GM12878 (cell line): Measurements from ENCODE around the gene FBXO7. TPM values are rescaled to one million over a fixed set of nuclear protein-coding genes. Genes with fewer than 3 reads are reported as not detected.

ENCODE experiments used
- ATAC-seq: fragments of 200-7000 bp; cut with Tn5 transposase; 3 replicates; pipeline ENCODE4 v1.9.1; 2020; ENCODE audit warnings: mild to moderate bottlenecking, moderate library complexity
- BruUV-seq: library from RNA; stranded (reverse); fragments of 400-500 nt; replicated peaks from 2 replicates; lab custom pipeline; 2021; lab: Mats Ljungman, UMichigan
- CTCF ChIA-PET: fragments of 300-600 bp; sonication (Branson Sonifier 250); formaldehyde crosslinking; extraction: SDS; loops from one replicate; lab custom pipeline; 2021; ENCODE audit warnings: inconsistent platforms; lab: Yijun Ruan, JAX
- POLR2A ChIA-PET: fragments of 350-600 bp; formaldehyde crosslinking; extraction: SDS; loops from one replicate; lab custom pipeline; 2021; ENCODE audit warnings: inconsistent platforms; lab: Charles Lee
- RAD21 ChIA-PET: fragments of 300-600 bp; sonication (Branson Sonifier 250); formaldehyde crosslinking; loops from one replicate; lab custom pipeline; 2023; ENCODE audit warnings: antibody characterized with exemption; ENCODE audit not compliant: unreplicated experiment; lab: Charles Lee
- SMC1A ChIA-PET: fragments of 300-600 bp; sonication (Branson Sonifier 250); formaldehyde crosslinking; loops from one replicate; lab custom pipeline; 2023; ENCODE audit not compliant: unreplicated experiment, uncharacterized antibody; lab: Charles Lee
- DNase-seq: peaks from one replicate; pipeline ENCODE4 v3.0.0-alpha.2; 2011; ENCODE audit warnings: low read depth, low spot score
- FAIRE-seq: peaks from 3 replicates; lab custom pipeline; 2011; peaks lifted over from hg19 to GRCh38; lab: Jason Lieb, UNC
- H2AFZ ChIP-seq: 2 replicates; pipeline ENCODE4 v1.6.0; 2011; ENCODE audit warnings: low read depth, low read length, control low read depth; ENCODE audit not compliant: control insufficient read depth
- H3K27ac ChIP-seq: 2 replicates; pipeline ENCODE4 v1.5.1; 2011; ENCODE audit warnings: control low read depth; ENCODE audit not compliant: control insufficient read depth, insufficient read depth
- H3K27me3 ChIP-seq, 2 experiments: replicated peaks in 1 of 2; 2 replicates each; pipeline versions ENCODE4 v1.6.0 to v1.6.1; 2011; ENCODE audit warnings: low read length in 1 of 2; ENCODE audit not compliant: control insufficient read depth in 2 of 2, insufficient read depth in 2 of 2
- H3K36me3 ChIP-seq, 2 experiments: 2 replicates each; pipeline ENCODE4 v1.5.1; 2011; ENCODE audit warnings: low read length in 1 of 2; ENCODE audit not compliant: control insufficient read depth in 2 of 2, insufficient read depth in 2 of 2
- H3K4me1 ChIP-seq: 2 replicates; pipeline ENCODE4 v1.6.1; 2011; ENCODE audit warnings: mild to moderate bottlenecking, low read length, moderate library complexity, mixed read lengths; ENCODE audit not compliant: control insufficient read depth, insufficient read depth
- H3K4me2 ChIP-seq: 2 replicates; pipeline ENCODE4 v1.6.0; 2011; ENCODE audit warnings: control low read depth; ENCODE audit not compliant: control insufficient read depth, insufficient read depth
- H3K4me3 ChIP-seq: fragments of 200-600 bp; sonication (generic); 2 replicates; pipeline ENCODE4 v1.5.1; 2016
- H3K79me2 ChIP-seq: 2 replicates; pipeline ENCODE4 v1.6.0; 2011; ENCODE audit warnings: low read length; ENCODE audit not compliant: control insufficient read depth, insufficient read depth
- H3K9ac ChIP-seq: 2 replicates; pipeline ENCODE4 v1.8.0; 2011; ENCODE audit warnings: low read length, control low read depth, mixed read lengths; ENCODE audit not compliant: control insufficient read depth, insufficient read depth
- H3K9me3 ChIP-seq: replicated peaks from 3 replicates; pipeline ENCODE4 v1.5.1; 2011; ENCODE audit warnings: mild to moderate bottlenecking, low read length; ENCODE audit not compliant: control insufficient read depth, insufficient read depth
- H4K20me1 ChIP-seq: 2 replicates; pipeline ENCODE4 v1.6.0; 2011; ENCODE audit not compliant: control insufficient read depth, insufficient read depth
- ASH2L ChIP-seq: fragments of 300-600, 200-600 bp; sonication (generic); IDR thresholded peaks from 2 replicates; pipeline ENCODE4 v1.6.1; 2017; ENCODE audit warnings: low read depth, mild to moderate bottlenecking, borderline replicate concordance
- CEBPB ChIP-seq, 2 experiments: fragments of 150-350 bp in 1 of 2; IDR thresholded peaks; 2 replicates each; pipeline ENCODE4 v1.6.1; 2012 to 2014; ENCODE audit warnings: low read depth in 2 of 2, low read length in 2 of 2, borderline replicate concordance in 1 of 2, inconsistent platforms in 1 of 2
- DPF2 ChIP-seq: fragments of 450-650 bp; IDR thresholded peaks from 2 replicates; pipeline ENCODE4 v1.6.1; 2017; ENCODE audit warnings: mild to moderate bottlenecking
- EZH2 ChIP-seq: IDR thresholded peaks from 2 replicates; pipeline ENCODE4 v1.6.1; 2012; ENCODE audit warnings: low read depth, mild to moderate bottlenecking, control low read depth, inconsistent platforms, low read length, borderline replicate concordance; ENCODE audit not compliant: control insufficient read depth
- HDAC2 ChIP-seq: fragments of 200-600 bp; sonication (generic); IDR thresholded peaks from 2 replicates; pipeline ENCODE4 v1.6.1; 2017
- HDGF ChIP-seq: fragments of 450-650 bp; IDR thresholded peaks from 2 replicates; pipeline ENCODE4 v1.6.1; 2016; ENCODE audit warnings: antibody characterized with exemption
- KAT2A ChIP-seq: conservative IDR thresholded peaks from 2 replicates; pipeline ENCODE4 v1.6.1; 2011; ENCODE audit warnings: low read depth, low read length; ENCODE audit not compliant: control insufficient read depth
- MTA3 ChIP-seq: IDR thresholded peaks from 2 replicates; pipeline ENCODE4 v1.6.1; 2012; ENCODE audit warnings: low read length, inconsistent platforms, borderline replicate concordance
- MXI1 ChIP-seq: fragments of 150-350 bp; IDR thresholded peaks from 2 replicates; pipeline ENCODE4 v1.6.1; 2011; ENCODE audit warnings: low read depth, mild to moderate bottlenecking, inconsistent platforms, low read length, improper control_type of control experiment
- MYB ChIP-seq: fragments of 150-350 bp; IDR thresholded peaks from 2 replicates; pipeline ENCODE4 v1.6.1; 2014; ENCODE audit warnings: mild to moderate bottlenecking, low read depth, low read length, borderline replicate concordance
- NBN ChIP-seq: fragments of 450-650 bp; IDR thresholded peaks from 2 replicates; pipeline ENCODE4 v1.6.1; 2016
- NRF1 ChIP-seq: conservative IDR thresholded peaks from 2 replicates; pipeline ENCODE4 v1.6.1; 2011; ENCODE audit warnings: mild to moderate bottlenecking, low read depth, low read length, improper control_type of control experiment
- POLR2AphosphoS2 ChIP-seq: IDR thresholded peaks from 2 replicates; pipeline ENCODE4 v1.6.1; 2011; ENCODE audit warnings: low read depth, mild to moderate bottlenecking, low read length, improper control_type of control experiment, moderate library complexity
- POU2F2 ChIP-seq: IDR thresholded peaks from 3 replicates; pipeline ENCODE4 v1.6.1; 2011; ENCODE audit warnings: low read depth, mild to moderate bottlenecking, low read length, borderline replicate concordance
- RCOR1 ChIP-seq: conservative IDR thresholded peaks from 2 replicates; pipeline ENCODE4 v1.6.1; 2012; ENCODE audit warnings: low read depth, low read length, improper control_type of control experiment
- RUNX3 ChIP-seq: IDR thresholded peaks from 2 replicates; pipeline ENCODE4 v1.6.1; 2012; ENCODE audit warnings: low read length, inconsistent platforms
- SMAD5 ChIP-seq: IDR thresholded peaks from 2 replicates; pipeline ENCODE4 v1.6.1; 2016; ENCODE audit warnings: antibody characterized with exemption, low read depth
- SREBF2 ChIP-seq: IDR thresholded peaks from 2 replicates; pipeline ENCODE4 v1.6.1; 2012; ENCODE audit warnings: mild to moderate bottlenecking, low read length
- WGBS: methylation state at CpG from one replicate; pipeline ENCODE4 v1.1.6; 2016; ENCODE audit warnings: low lambda C conversion rate; ENCODE audit not compliant: insufficient replicate concordance, insufficient coverage; ENCODE audit errors: missing lambda C conversion rate; 5-methylcytosine and 5-hydroxymethylcytosine counted together
- in situ Hi-C: fragments of 300-500 bp; cut with MboI; formaldehyde crosslinking; loops from 9 replicates; pipeline ENCODE4 v1.14.3; 2018; ENCODE audit warnings: mixed read lengths
- intact Hi-C: fragments of 100-400 bp; cut with micrococcal nuclease; formaldehyde crosslinking; loops from one replicate; pipeline ENCODE4 v1.14.2; 2022; ENCODE audit not compliant: unreplicated experiment
- polyA plus RNA-seq, 11 experiments: library from polyadenylated mRNA; depleted of rRNA in 4 of 11; unstranded in 6 of 11; stranded (reverse) in 5 of 11; fragments of >200 nt; fragmentation: Nextera tagmentation in 4 of 11; fragmentation: Illumina TruSeq in 1 of 11; extraction: Ambion mirVana in 4 of 11; extraction: Trizol in 1 of 11; gene quantifications; 1 replicate in 1 of 11; 2 replicates in 10 of 11; pipeline versions ENCODE4 v1.2.1 to v1.2.3, GENCODE V29; 2011 to 2016; ENCODE audit warnings: inconsistent platforms in 2 of 11, missing spikeins in 2 of 11, low read depth in 1 of 11
- total RNA-seq, 4 experiments: library from RNA; depleted of rRNA in 3 of 4; stranded (reverse); fragments of >200 nt in 3 of 4; fragmentation: Illumina TruSeq in 1 of 4; extraction: Trizol in 1 of 4; gene quantifications; 2 replicates each; pipeline versions ENCODE4 v1.2.1 to v1.2.3, GENCODE V29; 2013 to 2021
- TF ChIP-seq, protein P1 (sequence below): fragments of 450-650 bp; IDR thresholded peaks from 2 replicates; pipeline ENCODE4 v1.6.1; 2018; ENCODE audit warnings: mild to moderate bottlenecking, low read depth, moderate library complexity; ENCODE audit not compliant: partially characterized antibody

Gene FBXO7
- total and polyA plus RNA-seq, 10 of the 15 experiments (the other 5 are each of a cell fraction or from before 2014, with no cell fraction given) = 37.3 to 192 (median 110) TPM

DNA sequence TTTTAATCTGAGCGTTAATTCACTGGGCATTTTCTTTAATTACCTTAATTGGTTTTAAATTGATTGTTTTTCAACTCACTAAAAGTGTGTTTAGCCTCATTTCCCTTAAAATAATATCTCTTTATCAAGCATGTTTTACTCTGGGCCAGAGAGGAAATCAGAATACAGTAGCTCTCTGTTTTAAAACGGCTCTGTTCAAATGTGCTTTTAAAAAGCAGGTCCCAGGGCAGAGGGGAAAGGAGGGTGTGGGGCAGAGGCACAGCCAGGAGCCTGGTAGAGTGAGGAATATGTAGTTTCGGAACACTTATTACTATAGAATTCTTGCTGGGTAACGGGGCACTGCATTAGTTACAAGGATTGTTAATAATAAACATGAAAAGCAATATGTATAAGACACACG lies 47.6 kb downstream of the FBXO7 start:
- intact Hi-C loops (no loop called here), in situ Hi-C loops (no loop called here)
- no peaks in the 10 kb centered on the region for H3K79me2 ChIP-seq
- no peaks in the 10 kb centered on the region for H4K20me1 ChIP-seq
- no TSS peak for BruUV-seq
- no peak for TF ChIP-seq ASH2L
- TF ChIP-seq HDGF = no peak
- no peak for TF ChIP-seq CEBPB (IDR thresholded peaks at IDR 0.05; ENCODE audit: borderline replicate concordance in 1 of 2, low read depth in 2 of 2, low read length in 2 of 2)
- no peak for TF ChIP-seq SREBF2
- TF ChIP-seq NRF1 = no peak
- TF ChIP-seq MTA3 = no peak
- TF ChIP-seq NBN = no peak
- no peak for TF ChIP-seq DPF2
- TF ChIP-seq RUNX3 = no peak
- TF ChIP-seq MYB = no peak
- no peak for TF ChIP-seq EZH2
- no peak for TF ChIP-seq POU2F2
- TF ChIP-seq, protein P1, sequence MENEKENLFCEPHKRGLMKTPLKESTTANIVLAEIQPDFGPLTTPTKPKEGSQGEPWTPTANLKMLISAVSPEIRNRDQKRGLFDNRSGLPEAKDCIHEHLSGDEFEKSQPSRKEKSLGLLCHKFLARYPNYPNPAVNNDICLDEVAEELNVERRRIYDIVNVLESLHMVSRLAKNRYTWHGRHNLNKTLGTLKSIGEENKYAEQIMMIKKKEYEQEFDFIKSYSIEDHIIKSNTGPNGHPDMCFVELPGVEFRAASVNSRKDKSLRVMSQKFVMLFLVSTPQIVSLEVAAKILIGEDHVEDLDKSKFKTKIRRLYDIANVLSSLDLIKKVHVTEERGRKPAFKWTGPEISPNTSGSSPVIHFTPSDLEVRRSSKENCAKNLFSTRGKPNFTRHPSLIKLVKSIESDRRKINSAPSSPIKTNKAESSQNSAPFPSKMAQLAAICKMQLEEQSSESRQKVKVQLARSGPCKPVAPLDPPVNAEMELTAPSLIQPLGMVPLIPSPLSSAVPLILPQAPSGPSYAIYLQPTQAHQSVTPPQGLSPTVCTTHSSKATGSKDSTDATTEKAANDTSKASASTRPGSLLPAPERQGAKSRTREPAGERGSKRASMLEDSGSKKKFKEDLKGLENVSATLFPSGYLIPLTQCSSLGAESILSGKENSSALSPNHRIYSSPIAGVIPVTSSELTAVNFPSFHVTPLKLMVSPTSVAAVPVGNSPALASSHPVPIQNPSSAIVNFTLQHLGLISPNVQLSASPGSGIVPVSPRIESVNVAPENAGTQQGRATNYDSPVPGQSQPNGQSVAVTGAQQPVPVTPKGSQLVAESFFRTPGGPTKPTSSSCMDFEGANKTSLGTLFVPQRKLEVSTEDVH = no peak
- TF ChIP-seq SMAD5 = no peak
- TF ChIP-seq RCOR1 = no peak
- no peak for TF ChIP-seq HDAC2
- TF ChIP-seq POLR2AphosphoS2 = no peak
- TF ChIP-seq KAT2A = no peak
- TF ChIP-seq MXI1 = no peak
- TF ChIP-seq, all 136 proteins: peak for 0
- Histone ChIP-seq H2AFZ (no peak overlapping the region), H3K4me2 (no peak overlapping the region), H3K27me3 (no peaks in the 10 kb centered on the region), H3K4me3 (no peak overlapping the region), H3K9ac (no peak overlapping the region), H3K9me3 (no peaks in the 10 kb centered on the region), H3K36me3 (no peaks in the 10 kb centered on the region), H3K27ac (no peak overlapping the region), H3K4me1 (no peaks in the 10 kb centered on the region)
- ChIA-PET CTCF (no interaction called here), RAD21 (no interaction called here), POLR2A (no interaction called here), SMC1A (no interaction called here)
- 26% methylated on average over 5 of the region's 5 CpGs for WGBS
- DNase-seq (no peak), FAIRE-seq (no peak), ATAC-seq (no peak)
